GM23248 (cell line): ENCODE data around the gene YJEFN3. TPM values are rescaled to one million over a fixed set of nuclear protein-coding genes. Genes with fewer than 3 reads are reported as not detected.

ENCODE experiments used
- DNase-seq: peaks from one replicate; pipeline ENCODE4 v3.0.0-alpha.2; 2015
- H2AFZ ChIP-seq: fragments of 200-600 bp; sonication (generic); 2 replicates; pipeline ENCODE4 v1.6.1; 2016; ENCODE audit warnings: antibody characterized with exemption
- H3F3A ChIP-seq: fragments of 200-600 bp; sonication (generic); 2 replicates; pipeline ENCODE4 v1.6.1; 2016; ENCODE audit warnings: mild to moderate bottlenecking, antibody characterized with exemption, mixed run types; ENCODE audit not compliant: insufficient read depth
- H3K27ac ChIP-seq: fragments of 200-600 bp; sonication (generic); 2 replicates; pipeline ENCODE4 v1.5.1; 2016; ENCODE audit warnings: mild to moderate bottlenecking
- H3K27me3 ChIP-seq: fragments of 200-600 bp; sonication (generic); replicated peaks from 2 replicates; pipeline ENCODE4 v1.6.1; 2016; ENCODE audit warnings: mild to moderate bottlenecking; ENCODE audit not compliant: insufficient read depth
- H3K36me3 ChIP-seq: fragments of 200-600 bp; sonication (generic); 2 replicates; pipeline ENCODE4 v1.6.1; 2016; ENCODE audit warnings: low read depth, mild to moderate bottlenecking
- H3K4me1 ChIP-seq: fragments of 200-600 bp; sonication (generic); 2 replicates; pipeline ENCODE4 v1.6.1; 2016; ENCODE audit warnings: mild to moderate bottlenecking; ENCODE audit not compliant: insufficient read depth
- H3K4me2 ChIP-seq: fragments of 200-600 bp; sonication (generic); one replicate; pipeline ENCODE4 v1.6.1; 2016; ENCODE audit warnings: mild to moderate bottlenecking; ENCODE audit not compliant: unreplicated experiment
- H3K4me3 ChIP-seq: fragments of 200-600 bp; sonication (generic); 2 replicates; pipeline ENCODE4 v1.5.1; 2016; ENCODE audit warnings: mild to moderate bottlenecking
- H3K79me2 ChIP-seq: fragments of 200-600 bp; sonication (generic); 2 replicates; pipeline ENCODE4 v1.6.1; 2016; ENCODE audit warnings: mild to moderate bottlenecking; ENCODE audit not compliant: insufficient read depth
- H3K9ac ChIP-seq: fragments of 200-600 bp; sonication (generic); 2 replicates; pipeline ENCODE4 v1.6.1; 2016; ENCODE audit warnings: mild to moderate bottlenecking
- H3K9me2 ChIP-seq: fragments of 200-600 bp; sonication (generic); 2 replicates; pipeline ENCODE4 v1.6.1; 2016; ENCODE audit warnings: mixed run types, mild to moderate bottlenecking, moderate library complexity; ENCODE audit not compliant: insufficient read depth
- H3K9me3 ChIP-seq: fragments of 200-600 bp; sonication (generic); one replicate; pipeline ENCODE4 v1.6.1; 2017; ENCODE audit warnings: low read depth
- H4K20me1 ChIP-seq: fragments of 200-600 bp; sonication (generic); 2 replicates; pipeline ENCODE4 v1.6.0; 2016; ENCODE audit not compliant: insufficient read depth
- EZH2 ChIP-seq: fragments of 200-600 bp; sonication (generic); IDR thresholded peaks from 2 replicates; pipeline ENCODE4 v1.6.1; 2018; ENCODE audit warnings: antibody characterized with exemption, mild to moderate bottlenecking; ENCODE audit not compliant: insufficient read depth, poor library complexity, severe bottlenecking
- EZH2phosphoT487 ChIP-seq: fragments of 200-600 bp; sonication (generic); IDR thresholded peaks from 2 replicates; pipeline ENCODE4 v1.6.1; 2018; ENCODE audit warnings: antibody characterized with exemption, moderate library complexity, mild to moderate bottlenecking, low read depth; ENCODE audit not compliant: insufficient read depth
- WGBS, 2 experiments: methylation state at CpG; one replicate each; pipeline ENCODE4 v1.1.6; 2015 to 2017; ENCODE audit warnings: low lambda C conversion rate in 2 of 2, low coverage in 1 of 2; ENCODE audit errors: missing lambda C conversion rate in 2 of 2; 5-methylcytosine and 5-hydroxymethylcytosine counted together
- in situ Hi-C: fragments of 300-500 bp; cut with MboI; formaldehyde crosslinking; loops from 2 replicates; pipeline ENCODE4 v1.15.0; 2020
- polyA plus RNA-seq: library from polyadenylated mRNA; unstranded; fragments of >200 nt; fragmentation: Nextera tagmentation; extraction: Ambion mirVana; gene quantifications from 2 replicates; pipeline ENCODE4 v1.2.1, GENCODE V29; 2016
- total RNA-seq: library from RNA; depleted of rRNA; stranded (reverse); fragments of >200 nt; shearing (Covaris generic); gene quantifications from 2 replicates; pipeline ENCODE4 v1.2.3, GENCODE V29; 2014

The YJEFN3 gene
- total and polyA plus RNA-seq, 2 experiments from 2014 or later, result 2.4 TPM; not detected in 1

DNA sequence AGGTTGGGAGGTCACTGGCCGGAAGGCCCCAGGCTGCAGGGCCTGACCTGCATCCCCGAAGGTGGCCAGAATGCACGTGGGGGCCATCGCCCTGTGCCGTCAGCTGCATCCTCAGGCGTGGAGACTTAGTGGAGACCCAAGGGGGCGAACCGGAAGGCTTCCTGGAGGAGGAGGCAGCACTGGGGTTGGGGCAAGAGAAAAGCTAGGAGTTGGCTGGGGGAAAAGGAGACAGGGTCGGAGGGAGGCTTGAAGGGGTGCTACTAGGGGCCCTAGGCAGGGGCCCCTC, 1.4 kb upstream of the YJEFN3 start:
- H3K4me1 ChIP-seq, result peaks cover 3% of the 10 kb centered on the region; the same call in 1 of the 2 replicates
- H4K20me1 ChIP-seq, result no peaks in the 10 kb centered on the region
- H3K27me3 ChIP-seq, result no peaks in the 10 kb centered on the region
- in situ Hi-C loops, result loop anchor here (25.0 kb wide), 2 partner anchors 410 to 710 kb away; no protein-coding TSS in a partner anchor
- no peaks in the 10 kb centered on the region for H3K36me3 ChIP-seq
- no peak overlapping the region for H3K27ac ChIP-seq
- no peaks in the 10 kb centered on the region for H3K9me3 ChIP-seq
- TF ChIP-seq EZH2phosphoT487 (no peak), EZH2 (no peak)
- H3K4me2 ChIP-seq, result no peak overlapping the region
- no peak overlapping the region for H3K4me3 ChIP-seq
- no peaks in the 10 kb centered on the region for H3K9me2 ChIP-seq
- no peak overlapping the region for H3K9ac ChIP-seq
- WGBS, 2 experiments, result 94 to 99% methylated on average over 7 to 9 of the region's 9 CpGs
- peaks cover 12% of the 10 kb centered on the region for H3F3A ChIP-seq
- H3K79me2 ChIP-seq, result peaks cover 27% of the 10 kb centered on the region
- H2AFZ ChIP-seq, result no peak overlapping the region
- no peak for DNase-seq

DNA sequence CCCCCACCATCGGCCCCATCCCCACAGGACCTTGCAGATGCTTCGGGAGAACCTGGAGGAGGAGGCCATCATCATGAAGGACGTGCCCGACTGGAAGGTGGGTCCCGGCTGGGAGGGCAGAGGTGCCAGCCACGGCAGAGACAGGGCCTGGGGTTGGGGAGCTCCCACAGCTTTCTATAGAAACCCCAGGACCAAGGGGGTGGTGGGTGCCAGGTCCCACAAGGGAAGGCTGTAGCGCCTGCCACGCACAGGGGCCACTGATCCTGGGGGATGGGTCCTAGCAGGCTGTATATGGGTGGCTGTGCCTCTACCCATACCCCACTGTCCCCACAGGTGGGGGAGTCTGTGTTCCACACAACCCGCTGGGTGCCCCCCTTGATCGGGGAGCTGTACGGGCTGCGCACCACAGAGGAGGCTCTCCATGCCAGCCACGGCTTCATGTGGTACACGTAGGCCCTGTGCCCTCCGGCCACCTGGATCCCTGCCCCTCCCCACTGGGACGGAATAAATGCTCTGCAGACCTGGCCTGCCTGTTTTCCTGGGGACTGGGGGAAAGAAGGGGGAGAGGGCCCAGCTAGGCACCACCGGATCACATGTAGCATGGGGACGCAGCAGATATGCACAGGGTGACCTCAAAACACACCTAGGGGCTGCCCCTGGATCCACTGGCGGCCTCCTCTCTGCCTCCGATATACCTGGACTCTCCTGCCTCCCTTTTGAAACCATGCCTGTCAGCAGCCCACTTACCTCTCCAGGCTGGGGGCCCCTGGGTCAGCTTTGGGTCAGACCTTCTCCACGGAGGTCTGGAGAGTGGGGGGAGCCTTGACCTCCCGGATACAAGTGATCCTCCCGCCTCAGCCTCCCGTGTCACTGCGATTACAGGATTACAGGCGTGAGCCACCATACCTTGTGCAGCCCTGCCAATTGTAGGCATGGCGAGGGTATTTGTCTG, 761 bp upstream of the YJEFN3 start:
- no peak overlapping the region for H3K9ac ChIP-seq
- TF ChIP-seq EZH2phosphoT487 (no peak), EZH2 (no peak)
- no peak overlapping the region for H3K27ac ChIP-seq
- no peak overlapping the region for H3K4me3 ChIP-seq
- H3K27me3 ChIP-seq, result no peaks in the 10 kb centered on the region
- in situ Hi-C loops, result loop anchor here (25.0 kb wide), 2 partner anchors 409 to 709 kb away; no protein-coding TSS in a partner anchor
- WGBS, 2 experiments, result 92 to 96% methylated on average over 27 of the region's 27 CpGs
- no peaks in the 10 kb centered on the region for H3K9me2 ChIP-seq
- no peak for DNase-seq
- no peak overlapping the region for H2AFZ ChIP-seq
- peaks cover 12% of the 10 kb centered on the region for H3F3A ChIP-seq
- peaks cover 3% of the 10 kb centered on the region; the same call in 1 of the 2 replicates for H3K4me1 ChIP-seq
- no peaks in the 10 kb centered on the region for H4K20me1 ChIP-seq
- H3K4me2 ChIP-seq, result no peak overlapping the region
- no peaks in the 10 kb centered on the region for H3K9me3 ChIP-seq
- peaks cover 20% of the 10 kb centered on the region for H3K79me2 ChIP-seq
- no peaks in the 10 kb centered on the region for H3K36me3 ChIP-seq

DNA sequence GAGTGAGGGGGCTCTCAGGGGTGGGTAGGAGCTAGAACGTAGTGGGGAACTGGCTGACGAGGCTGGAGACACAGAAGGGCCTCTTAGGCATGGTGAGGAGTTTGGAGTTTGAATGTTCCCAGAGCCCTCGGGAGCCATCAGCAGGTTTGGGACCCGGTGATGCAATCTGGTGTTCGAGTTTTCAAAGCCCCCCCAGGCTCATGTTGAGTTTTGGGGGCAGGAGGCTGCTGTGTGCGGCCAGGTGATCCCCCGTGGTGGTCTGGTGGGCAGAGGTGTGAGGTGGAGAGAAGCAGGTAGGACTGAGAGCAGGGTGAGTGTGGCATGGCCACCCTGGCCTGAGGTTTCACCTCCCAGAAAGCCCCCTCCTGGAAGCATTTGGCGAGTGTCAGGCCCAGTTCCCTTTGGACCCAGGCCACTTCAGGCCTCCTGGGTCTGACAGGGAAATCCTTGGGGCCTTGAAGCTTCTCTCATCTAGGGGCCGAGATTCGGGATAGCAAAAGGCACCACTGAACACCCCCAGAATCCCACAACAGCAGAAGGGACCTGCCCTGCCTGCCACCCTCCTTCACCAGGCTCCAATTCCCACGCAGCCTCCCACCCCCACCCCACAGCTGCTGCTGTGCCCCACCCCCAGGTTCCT, 1.2 kb downstream of the YJEFN3 start:
- no peaks in the 10 kb centered on the region for H4K20me1 ChIP-seq
- no peak overlapping the region for H3K27ac ChIP-seq
- no peak for DNase-seq
- no peaks in the 10 kb centered on the region for H3K9me2 ChIP-seq
- H3K4me3 ChIP-seq, result no peak overlapping the region
- no peak overlapping the region for H2AFZ ChIP-seq
- no peaks in the 10 kb centered on the region for H3K36me3 ChIP-seq
- H3K27me3 ChIP-seq, result no peaks in the 10 kb centered on the region
- H3K79me2 ChIP-seq, result peaks cover under 1% of the 10 kb centered on the region
- no peak for TF ChIP-seq EZH2phosphoT487
- TF ChIP-seq EZH2, result no peak
- H3K4me1 ChIP-seq, result peaks cover 3% of the 10 kb centered on the region; the same call in 1 of the 2 replicates
- H3F3A ChIP-seq, result peaks cover 12% of the 10 kb centered on the region
- H3K4me2 ChIP-seq, result no peak overlapping the region
- 68 to 77% methylated on average over 9 to 11 of the region's 11 CpGs for WGBS, 2 experiments
- no peaks in the 10 kb centered on the region for H3K9me3 ChIP-seq
- in situ Hi-C loops, result loop anchor here (25.0 kb wide), 2 partner anchors 407 to 707 kb away; no protein-coding TSS in a partner anchor
- H3K9ac ChIP-seq, result no peak overlapping the region

DNA sequence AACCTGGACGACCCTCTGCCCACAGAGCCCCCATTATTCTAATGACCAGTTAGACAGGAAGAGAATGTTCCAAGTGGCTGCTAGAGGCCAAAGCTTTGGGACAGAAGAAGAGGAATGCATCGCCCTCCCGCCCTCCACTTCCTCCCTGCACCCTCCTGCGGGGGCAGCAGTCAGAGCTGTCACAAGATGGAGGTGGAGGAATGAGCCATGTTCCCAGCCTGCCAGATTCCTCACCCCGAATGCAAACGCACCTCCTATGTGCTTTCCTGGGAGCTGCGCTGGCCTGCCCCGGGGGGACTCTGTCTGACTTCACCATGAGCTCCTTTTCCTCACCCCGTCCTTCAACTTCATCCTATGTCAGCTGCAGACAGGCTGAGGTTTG, 1.7 kb downstream of the YJEFN3 start:
- Histone ChIP-seq H2AFZ (no peak overlapping the region), H3K4me2 (no peak overlapping the region), H3K36me3 (no peaks in the 10 kb centered on the region), H3K4me3 (no peak overlapping the region), H3K27me3 (no peaks in the 10 kb centered on the region), H3K27ac (no peak overlapping the region), H3K9ac (no peak overlapping the region), H3K9me2 (no peaks in the 10 kb centered on the region), H3F3A (peaks cover 12% of the 10 kb centered on the region), H3K79me2 (no peaks in the 10 kb centered on the region), H4K20me1 (no peaks in the 10 kb centered on the region), H3K9me3 (no peaks in the 10 kb centered on the region), H3K4me1 (peaks cover 3% of the 10 kb centered on the region; the same call in 1 of the 2 replicates)
- in situ Hi-C loops, result loop anchor here (25.0 kb wide), 2 partner anchors 407 to 707 kb away; no protein-coding TSS in a partner anchor
- TF ChIP-seq EZH2phosphoT487 (no peak), EZH2 (no peak)
- WGBS, 2 experiments, result 54 to 63% methylated on average over 9 of the region's 9 CpGs
- DNase-seq, result peak; percentile 49
